ENCODE measurements around the gene RAPGEF5.

The RAPGEF5 gene

GRCh38 chr7:22123139-22123538, 233.8 kb downstream of the RAPGEF5 start:
- no peak for TF ChIP-seq CTCF (conservative IDR thresholded peaks at IDR 0.05; ENCODE audit: control insufficient read depth, insufficient read depth, low read depth, low read length)
- DNase-seq (ENCODE audit: low read depth) = no peak

GRCh38 chr7:22121702-22122474, 235.1 kb downstream of the RAPGEF5 start:
- TF ChIP-seq CTCF (conservative IDR thresholded peaks at IDR 0.05; ENCODE audit: control insufficient read depth, insufficient read depth, low read depth, low read length) = no peak
- DNase-seq (ENCODE audit: low read depth) = peak; percentile 20
- H3K4me3 ChIP-seq (ENCODE audit: control insufficient read depth, low read depth, low read length) = no peak overlapping the region

More at GRCh38 chr7:22123139-22123538, 233.8 kb downstream of the RAPGEF5 start:
- no peak overlapping the region for H3K4me3 ChIP-seq (ENCODE audit: control insufficient read depth, low read depth, low read length)

GRCh38 chr7:22120391-22121053, 236.4 kb downstream of the RAPGEF5 start:
- no peak overlapping the region for H3K4me3 ChIP-seq (ENCODE audit: control insufficient read depth, low read depth, low read length)
- no peak for TF ChIP-seq CTCF (conservative IDR thresholded peaks at IDR 0.05; ENCODE audit: control insufficient read depth, insufficient read depth, low read depth, low read length)
- no peak for DNase-seq (ENCODE audit: low read depth)

GRCh38 chr7:22117222-22117621, 239.7 kb downstream of the RAPGEF5 start:
- no peak overlapping the region for H3K4me3 ChIP-seq (ENCODE audit: control insufficient read depth, low read depth, low read length)
- peak; percentile 40 for DNase-seq (ENCODE audit: low read depth)
- no peak for TF ChIP-seq CTCF (conservative IDR thresholded peaks at IDR 0.05; ENCODE audit: control insufficient read depth, insufficient read depth, low read depth, low read length)

GRCh38 chr7:22116451-22117030, 240.4 kb downstream of the RAPGEF5 start:
- no peak overlapping the region for H3K4me3 ChIP-seq (ENCODE audit: control insufficient read depth, low read depth, low read length)
- no peak for TF ChIP-seq CTCF (conservative IDR thresholded peaks at IDR 0.05; ENCODE audit: control insufficient read depth, insufficient read depth, low read depth, low read length)
- no peak for DNase-seq (ENCODE audit: low read depth)

- DNase-seq (ENCODE audit: low read depth) = no peak
- H3K4me3 ChIP-seq (ENCODE audit: control insufficient read depth, low read depth, low read length) = no peak overlapping the region
- TF ChIP-seq CTCF (conservative IDR thresholded peaks at IDR 0.05; ENCODE audit: control insufficient read depth, insufficient read depth, low read depth, low read length) = no peak
These were observed 241.3 kb downstream of the RAPGEF5 start for GRCh38 chr7:22115689-22116088.
